Tibial nerve (tissue), 4 donors: ENCODE data around the gene AIFM1.

Source experiments
- EP300 ChIP-seq, 2 donors: sonication (generic); formaldehyde crosslinking; IDR thresholded peaks; one replicate each; pipeline ENCODE4 v1.6.1; 2017; ENCODE audit warnings: antibody characterized with exemption in 2 of 2, mild to moderate bottlenecking in 1 of 2
- POLR2A ChIP-seq, 2 donors: fragments of 450-650 bp; IDR thresholded peaks; one replicate each; pipeline ENCODE4 v1.6.1; 2017; ENCODE audit warnings: antibody characterized with exemption in 2 of 2, mild to moderate bottlenecking in 2 of 2, moderate library complexity in 2 of 2
- TF ChIP-seq, protein P1 (sequence below), 5 experiments: fragments of 200-600 bp in 3 of 5; fragments of 450-650 bp in 2 of 5; sonication (generic) in 3 of 5; IDR thresholded peaks; one replicate each; pipeline ENCODE4 v1.5.1; 2016 to 2019; ENCODE audit warnings: antibody characterized with exemption in 5 of 5, mild to moderate bottlenecking in 3 of 5, moderate library complexity in 2 of 5

DNA sequence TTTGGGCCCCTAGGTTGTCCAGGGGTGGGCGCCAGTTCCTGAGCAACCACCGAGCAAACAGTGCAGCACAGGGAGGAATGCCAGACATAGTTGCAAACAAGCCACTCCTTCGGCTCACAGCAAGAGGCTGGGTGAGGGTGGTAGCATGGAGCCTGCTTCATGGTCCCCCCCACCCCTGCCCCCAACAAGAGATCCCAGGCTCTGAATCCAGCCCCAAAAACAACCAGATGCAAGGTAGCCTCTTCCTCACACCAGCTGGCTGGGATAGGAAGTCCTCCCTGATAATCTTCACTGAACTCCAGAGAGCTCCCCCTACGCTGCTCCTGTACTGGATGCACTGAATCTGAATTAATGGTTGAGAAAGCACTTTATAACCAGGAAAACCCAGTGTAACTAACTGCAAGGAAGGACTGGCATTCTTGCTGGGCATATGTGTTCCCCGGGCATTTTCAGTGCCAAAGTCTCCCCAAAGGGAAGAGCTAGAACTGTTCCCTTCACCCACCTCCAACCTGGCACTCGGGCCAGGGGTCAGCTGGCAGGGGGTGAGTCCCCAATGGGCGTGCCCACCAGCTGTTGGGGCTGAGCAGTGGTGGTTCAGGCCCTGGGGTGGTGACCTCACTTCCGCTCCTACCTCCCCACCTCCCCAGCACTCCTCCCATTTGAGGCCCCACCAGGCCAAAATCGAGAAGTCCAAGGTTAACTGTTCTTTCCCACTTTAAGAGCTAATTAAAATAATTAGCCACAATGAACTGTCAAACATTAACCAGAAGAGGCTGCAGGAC is 56.8 kb downstream of the AIFM1 start:
- TF ChIP-seq, protein P1, sequence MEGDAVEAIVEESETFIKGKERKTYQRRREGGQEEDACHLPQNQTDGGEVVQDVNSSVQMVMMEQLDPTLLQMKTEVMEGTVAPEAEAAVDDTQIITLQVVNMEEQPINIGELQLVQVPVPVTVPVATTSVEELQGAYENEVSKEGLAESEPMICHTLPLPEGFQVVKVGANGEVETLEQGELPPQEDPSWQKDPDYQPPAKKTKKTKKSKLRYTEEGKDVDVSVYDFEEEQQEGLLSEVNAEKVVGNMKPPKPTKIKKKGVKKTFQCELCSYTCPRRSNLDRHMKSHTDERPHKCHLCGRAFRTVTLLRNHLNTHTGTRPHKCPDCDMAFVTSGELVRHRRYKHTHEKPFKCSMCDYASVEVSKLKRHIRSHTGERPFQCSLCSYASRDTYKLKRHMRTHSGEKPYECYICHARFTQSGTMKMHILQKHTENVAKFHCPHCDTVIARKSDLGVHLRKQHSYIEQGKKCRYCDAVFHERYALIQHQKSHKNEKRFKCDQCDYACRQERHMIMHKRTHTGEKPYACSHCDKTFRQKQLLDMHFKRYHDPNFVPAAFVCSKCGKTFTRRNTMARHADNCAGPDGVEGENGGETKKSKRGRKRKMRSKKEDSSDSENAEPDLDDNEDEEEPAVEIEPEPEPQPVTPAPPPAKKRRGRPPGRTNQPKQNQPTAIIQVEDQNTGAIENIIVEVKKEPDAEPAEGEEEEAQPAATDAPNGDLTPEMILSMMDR (IDR thresholded peaks at IDR 0.05), result no peak
- TF ChIP-seq POLR2A (IDR thresholded peaks at IDR 0.05), result no peak
- no peak for TF ChIP-seq EP300 (IDR thresholded peaks at IDR 0.05)
